NCI-H510A treated with DMSO at 0.1 percent for 48 hours (cell line): ENCODE results near the gene OPRPN.

ENCODE experiments used
- DNase-seq: peaks from one replicate; lab custom pipeline; 2025; lab: John Stamatoyannopoulos, UW

The OPRPN gene

DNA sequence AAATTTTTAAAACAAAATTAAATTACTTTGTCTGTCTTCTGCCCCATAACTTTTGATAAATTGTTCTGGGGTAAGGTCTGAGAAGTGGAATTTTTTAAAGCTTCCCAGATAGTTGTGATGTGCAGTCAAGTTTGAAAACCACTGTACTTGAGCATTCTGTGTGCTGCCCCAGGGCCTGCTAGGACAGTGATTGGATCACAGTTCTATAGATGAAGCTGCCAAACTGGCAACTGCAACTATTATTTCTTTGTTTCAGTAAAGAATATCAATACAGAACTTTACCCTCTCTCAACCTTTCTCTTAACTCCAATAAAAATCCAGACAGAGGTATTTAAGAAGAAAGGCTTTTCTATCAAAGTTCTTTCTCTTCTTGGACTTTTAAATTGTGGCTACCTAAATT is at the start of gene OPRPN:
OPRPN (plus strand) TSS at position 361 of the 400 bp plus-strand sequence. CDS start 1,346 bp downstream, outside the sequence.
- DNase-seq: no peak

DNA sequence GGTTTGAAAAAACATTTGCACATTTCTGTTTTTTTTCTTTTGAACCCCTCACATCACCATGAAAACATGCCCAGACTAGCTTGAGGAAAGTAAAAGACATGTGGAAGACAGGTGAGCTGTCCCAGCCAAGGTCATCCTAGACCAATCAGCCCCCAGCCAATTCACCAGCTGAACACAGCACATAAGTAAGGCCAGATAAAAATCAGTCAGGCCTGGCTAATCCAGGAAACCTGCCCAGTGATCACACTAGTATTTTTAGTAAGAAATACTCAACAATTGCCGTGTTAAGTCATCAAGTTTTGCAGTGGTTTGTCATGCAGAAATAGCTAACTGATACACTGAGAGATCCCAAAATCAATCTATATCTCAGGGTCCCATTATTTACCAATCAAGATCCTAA is 41.6 kb upstream of the OPRPN start:
- no peak for DNase-seq

DNA sequence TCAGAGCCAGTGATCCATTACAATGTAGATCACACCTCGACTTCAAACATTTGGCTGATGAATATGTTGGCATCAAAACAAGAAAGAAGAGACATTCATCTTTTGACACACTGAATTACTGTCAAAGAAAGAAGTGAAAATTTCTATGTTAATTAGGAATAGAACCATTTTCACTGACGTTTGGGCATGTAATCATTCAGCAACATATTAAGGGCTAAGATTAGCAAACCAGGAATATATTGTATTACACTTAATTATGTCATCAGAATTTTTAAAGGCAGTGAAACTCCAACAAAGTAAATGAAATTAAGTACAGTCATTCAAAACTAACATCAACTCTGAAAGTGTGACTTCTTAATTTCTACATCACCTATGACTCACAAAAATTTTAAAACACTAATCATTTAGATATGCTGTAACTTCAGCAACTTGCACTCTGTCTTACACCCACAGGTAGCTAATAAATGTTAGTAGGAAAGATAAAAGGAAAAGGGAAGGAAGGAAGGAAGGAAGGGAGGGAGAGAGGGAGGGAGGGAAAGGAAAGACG is 38.6 kb upstream of the OPRPN start:
- DNase-seq: no peak

- no peak for DNase-seq
These were observed 37.3 kb upstream of the OPRPN start, which contains the start of gene SMR3A for GRCh38 chr4:70360460-70360859. SMR3A (plus strand) TSS chr4:70360760; CDS start chr4:70362116, 1,356 bp downstream.

DNA sequence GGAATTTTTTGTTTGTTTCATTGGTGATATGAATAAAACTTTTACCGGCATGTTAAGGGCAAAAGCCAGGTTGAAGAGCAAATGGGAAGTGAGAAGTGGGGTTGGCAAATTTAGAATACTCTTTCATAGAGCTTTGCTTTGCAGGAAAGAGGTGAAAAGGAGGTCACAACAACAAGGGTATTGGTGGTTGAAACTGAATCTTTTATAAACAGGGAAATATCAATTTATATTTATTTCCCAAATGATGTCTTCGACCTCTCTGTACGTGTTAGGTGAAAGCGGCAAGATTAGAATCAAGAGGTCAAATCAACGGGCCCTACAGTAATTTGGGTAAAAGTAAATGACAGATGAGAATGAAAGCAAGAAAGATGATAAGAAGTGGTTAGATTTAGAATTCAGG is 33.7 kb upstream of the OPRPN start:
- no peak for DNase-seq

DNA sequence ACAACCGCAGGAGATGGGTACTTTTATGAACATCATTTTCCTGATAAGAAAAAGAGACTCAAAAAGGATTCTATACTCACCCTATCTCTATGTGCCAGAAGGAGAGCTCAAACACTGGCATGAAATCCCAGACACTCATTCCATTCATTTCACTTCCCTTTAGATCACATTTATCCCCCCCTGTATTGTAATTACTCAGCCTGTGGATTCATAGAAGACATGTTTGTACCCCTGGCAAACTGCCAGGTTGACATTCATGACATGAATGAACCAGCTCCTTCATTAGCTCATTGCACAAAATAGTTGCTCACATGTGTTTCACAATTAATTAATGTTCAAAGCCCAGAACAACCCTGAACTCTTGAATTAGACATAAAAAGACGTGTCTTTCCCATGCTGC is 32.3 kb upstream of the OPRPN start:
- peak; percentile 11 for DNase-seq

- DNase-seq: no peak
These were observed 29.9 kb upstream of the OPRPN start for GRCh38 chr4:70367813-70368212.

DNA sequence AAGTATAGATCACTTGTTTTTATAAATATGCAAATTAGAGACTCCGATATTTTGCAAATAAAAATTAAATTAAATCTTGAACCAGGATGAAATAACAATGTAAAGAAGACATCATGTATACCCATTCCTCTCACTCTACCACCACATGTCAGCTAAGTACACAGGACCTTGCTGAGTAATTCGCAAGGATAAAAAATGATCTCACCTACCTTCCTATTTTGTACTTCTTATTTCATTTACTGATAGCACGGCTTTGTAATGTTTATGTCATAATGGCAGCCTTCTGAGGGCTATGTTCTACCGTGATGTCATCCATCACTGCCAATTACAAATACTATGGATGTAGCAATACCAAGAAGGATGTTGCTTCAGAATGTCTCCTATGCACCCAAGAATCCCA is 25.8 kb upstream of the OPRPN start:
- DNase-seq: no peak

DNA sequence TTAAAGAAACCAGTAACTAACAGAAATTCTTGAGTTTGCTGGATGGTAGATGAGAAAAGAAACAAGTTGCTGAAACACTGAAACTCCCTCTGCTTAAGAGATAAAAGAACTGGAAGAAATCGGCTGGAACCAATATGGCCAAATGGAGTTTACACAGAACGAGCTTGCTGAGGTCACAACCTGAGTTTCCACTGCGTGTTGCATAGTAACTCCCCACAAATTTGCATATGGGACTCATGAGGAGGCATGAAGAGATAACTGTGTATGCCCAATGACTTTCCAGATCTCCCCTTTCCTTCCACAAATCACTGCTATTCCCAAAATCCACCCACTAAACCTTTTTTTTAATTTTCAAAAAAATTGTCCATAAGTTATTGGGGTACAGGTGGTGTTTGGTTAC is 25.0 kb upstream of the OPRPN start:
- DNase-seq: no peak

GRCh38 chr4:70380578-70380977 is 17.2 kb upstream of the OPRPN start:
- DNase-seq: no peak

DNA sequence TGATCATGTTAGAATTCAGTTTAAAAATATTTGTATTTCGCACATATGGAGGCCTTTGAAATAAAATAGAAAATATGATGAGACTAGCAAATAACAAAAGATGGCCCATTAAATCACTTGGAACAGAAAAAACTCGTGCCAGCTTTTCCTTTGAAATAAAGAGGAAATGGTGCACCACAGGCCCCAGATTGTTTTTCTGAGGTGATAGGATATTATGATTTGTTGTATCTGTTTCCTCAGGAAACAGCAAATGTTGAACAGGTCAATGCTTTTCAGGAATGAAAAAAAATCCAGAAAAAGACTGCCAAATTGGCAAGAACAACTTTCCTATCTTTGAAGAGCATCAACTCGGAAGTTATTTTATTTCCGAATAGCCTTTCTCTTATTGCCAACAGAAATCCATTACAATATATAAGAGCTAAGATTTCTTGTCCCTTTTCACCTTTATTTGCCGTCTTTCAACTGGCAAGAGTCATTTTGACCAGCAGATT is 15.0 kb upstream of the OPRPN start, which contains the start of gene SMR3B:
SMR3B (plus strand) TSS at position 441 of the 491 bp plus-strand sequence. CDS start 1,380 bp downstream, outside the sequence.
- DNase-seq: no peak

DNA sequence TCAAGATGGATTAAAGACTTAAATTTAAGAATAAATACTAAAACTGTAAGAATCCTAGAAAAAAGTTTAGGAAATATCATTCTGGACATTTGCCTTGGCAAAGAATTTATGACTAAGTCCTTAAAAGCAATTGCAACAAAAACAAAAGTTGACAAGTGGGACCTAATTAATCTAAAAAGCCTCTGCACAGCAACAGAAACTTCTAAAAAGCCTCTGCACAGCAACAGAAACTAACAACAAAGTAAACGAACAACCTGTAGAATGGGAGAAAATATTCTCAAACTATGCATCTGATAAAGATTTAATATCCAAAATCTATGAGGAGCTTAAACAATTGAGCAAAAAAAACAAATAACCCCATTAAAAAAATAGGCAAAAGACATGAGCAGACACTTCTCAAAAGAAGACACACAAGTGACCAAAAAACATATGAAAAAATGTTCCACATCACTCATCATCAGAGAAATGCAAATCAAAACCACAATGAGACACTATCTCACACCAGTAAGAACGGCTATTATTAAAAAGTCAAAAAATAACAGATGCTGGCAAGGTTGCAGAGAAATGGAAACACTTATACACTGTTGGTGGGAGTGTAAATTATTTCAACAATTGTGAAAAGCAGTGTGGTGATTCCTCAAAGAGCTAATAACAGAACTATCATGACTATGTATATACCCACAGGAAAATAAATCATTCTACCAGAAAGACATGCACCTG is 5.5 kb upstream of the OPRPN start:
- DNase-seq: no peak

DNA sequence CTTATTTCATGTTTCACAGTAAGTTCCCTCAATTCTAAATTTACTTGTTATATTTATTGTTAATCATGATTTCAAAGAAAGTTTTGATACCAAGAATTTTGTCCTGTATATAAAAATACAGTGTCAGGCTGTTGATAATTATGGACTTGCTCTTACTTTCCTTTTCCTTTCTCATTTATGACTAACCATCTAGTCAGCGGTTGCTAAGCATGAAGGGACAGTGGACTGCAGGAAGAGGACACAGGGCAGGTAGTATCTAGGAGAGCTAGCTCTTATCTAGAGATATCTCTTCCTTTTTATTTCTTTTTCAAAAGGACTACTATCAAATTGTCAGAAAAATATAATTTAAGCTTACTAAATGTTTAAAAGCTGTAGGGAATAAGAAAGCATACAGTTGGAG is 1.6 kb downstream of the OPRPN start:
- DNase-seq: no peak

DNA sequence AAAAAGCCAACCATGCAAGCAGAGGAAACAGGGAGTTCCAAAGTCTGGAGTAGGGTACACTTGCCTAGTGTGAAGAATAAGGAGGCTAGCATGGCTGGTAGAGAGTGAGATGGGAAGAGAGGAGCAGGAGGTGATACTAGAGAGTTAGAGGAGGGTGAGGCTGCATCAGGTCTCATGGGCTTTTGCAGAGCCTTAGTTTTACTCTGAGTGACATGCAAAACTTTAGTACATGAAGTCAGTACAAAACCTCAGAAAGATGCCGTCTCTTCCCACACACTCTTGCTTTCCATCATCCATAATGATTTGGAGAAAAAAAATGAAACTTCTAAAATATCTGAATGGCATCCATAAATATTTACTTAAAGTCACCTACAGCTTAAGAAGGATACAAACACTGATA is 5.0 kb downstream of the OPRPN start:
- DNase-seq: no peak

DNA sequence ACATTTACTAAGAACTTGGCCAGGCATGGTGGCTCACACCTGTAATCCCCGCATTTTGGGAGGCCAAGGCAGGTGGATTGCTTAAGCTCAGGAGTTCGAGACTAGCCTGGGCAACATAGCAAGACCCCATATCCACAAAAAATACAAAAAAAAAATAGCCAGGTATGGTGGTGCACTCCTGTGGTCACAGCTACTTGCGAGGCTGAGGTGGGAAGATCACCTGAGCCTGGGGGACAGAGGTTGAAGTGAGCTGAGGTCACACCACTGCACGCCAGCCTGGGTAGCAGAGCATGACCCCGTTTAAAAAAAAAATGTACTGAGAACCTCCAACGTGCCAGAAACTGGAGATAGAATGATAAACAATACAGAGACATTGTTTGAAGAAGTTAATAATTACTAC is 8.0 kb downstream of the OPRPN start:
- DNase-seq: no peak

DNA sequence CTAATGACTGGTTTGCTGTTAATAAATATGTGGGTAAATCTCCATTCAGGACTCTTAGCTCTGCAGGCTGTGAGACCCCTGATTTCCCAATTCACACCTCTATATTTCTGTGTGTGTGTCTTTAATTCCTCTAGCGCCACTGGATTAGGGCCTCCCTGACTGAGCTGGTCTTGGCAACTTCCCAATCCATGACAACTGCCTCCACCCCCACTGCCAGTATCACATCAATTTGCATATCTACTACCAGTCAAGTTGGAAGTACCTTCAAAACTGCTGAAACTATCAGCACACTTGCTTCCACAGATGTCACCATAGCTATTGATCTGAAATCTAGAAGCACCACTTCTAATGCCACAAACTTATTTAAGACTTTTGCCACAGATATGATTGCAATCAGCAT is 27.6 kb downstream of the OPRPN start:
- no peak for DNase-seq

GRCh38 chr4:70426789-70427188 is 29.0 kb downstream of the OPRPN start:
- DNase-seq: no peak

DNA sequence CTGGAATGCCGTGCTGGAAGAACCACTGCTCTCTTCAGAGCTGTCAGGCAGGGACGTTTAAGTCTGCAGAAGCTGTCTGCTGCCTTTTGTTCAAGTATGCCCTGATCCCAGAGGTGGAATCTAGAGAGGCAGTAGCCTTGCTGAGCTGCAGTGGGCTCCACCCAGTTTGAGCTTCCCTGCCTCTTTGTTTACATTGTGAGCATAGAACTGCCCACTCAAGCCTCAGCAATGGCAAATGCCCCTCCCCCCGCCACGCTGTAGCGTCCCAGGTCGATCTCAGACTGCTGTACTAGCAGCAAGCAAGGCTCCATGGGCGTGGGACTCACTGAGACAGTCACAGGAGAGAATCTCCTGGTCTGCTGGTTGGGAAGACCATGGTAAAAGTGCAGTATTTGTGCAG is 39.5 kb downstream of the OPRPN start:
- DNase-seq: no peak

DNA sequence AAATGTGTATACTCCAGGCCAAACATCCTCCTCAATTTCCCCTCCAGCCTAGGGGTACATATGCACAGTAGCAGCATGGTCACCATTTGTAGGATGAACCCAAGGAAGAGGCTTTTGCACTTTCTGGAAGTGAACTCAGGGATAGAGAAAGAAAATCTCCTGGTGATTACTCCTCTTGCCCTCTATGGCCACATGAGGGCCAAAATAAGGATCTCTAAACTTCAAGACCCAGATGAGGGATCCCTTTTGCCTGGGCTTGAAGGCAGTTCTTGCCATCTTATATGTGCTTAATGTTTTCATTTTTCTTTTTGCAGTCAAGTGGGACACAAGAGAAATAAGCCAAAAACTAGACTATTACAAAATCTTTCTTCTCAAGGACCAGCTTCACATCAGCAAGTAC is 44.7 kb downstream of the OPRPN start:
- no peak for DNase-seq

DNA sequence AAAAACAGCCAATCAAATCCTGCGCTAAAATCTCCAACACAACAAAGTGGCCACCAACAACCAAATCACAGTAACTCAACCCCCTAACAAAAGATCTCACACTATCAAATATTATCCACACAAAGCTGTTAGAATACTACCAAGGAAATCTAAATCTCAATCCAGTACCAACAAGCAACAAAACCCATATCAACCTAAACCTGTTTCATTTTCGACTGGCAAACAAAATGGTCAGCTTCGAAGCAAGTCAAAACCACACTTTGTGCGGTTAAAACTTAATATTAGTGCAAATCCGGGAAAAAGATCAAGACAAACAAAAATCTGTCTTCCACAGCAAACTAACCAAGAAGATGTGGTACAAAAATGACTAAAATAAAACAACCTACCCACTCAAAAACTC is 45.6 kb downstream of the OPRPN start:
- no peak for DNase-seq

DNA sequence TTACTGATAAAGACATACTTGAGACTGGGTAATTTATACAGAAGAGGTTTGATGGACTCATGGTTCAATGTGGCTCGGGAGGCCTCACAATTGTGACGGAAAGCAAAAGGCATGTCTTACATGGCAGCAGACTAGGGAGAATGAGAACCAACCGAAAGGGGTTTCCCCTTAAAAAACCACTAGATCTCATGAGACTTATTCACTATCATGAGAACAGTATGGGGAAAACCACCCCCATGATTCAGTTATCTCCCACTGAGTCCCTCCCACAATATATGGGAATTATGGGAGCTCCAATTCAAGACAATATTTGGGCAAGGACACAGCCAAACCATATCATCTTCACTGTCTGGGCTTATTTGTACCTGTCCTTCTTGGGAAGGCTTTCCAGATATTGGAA is 51.5 kb downstream of the OPRPN start:
- DNase-seq: no peak

DNA sequence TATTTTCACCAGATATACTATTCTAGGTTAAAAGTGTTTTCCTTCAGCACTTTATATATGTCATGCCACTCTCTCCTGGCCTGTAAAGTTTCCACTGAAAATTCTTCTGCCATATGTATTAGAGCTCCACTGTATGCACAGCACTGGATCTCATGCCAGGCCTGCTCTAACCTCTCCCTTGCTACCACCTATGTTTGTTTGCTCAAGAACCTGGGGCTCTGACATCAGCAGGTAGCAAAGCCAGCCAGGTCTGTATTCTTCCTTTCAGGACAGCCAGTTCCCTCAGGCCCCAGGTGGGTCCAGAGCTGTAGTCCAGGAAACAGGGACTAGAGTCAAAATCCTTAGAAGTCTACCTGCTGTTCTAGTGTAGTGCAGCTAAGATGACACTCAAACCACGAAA is 55.2 kb downstream of the OPRPN start:
- no peak for DNase-seq
